Erythroblast (primary cell): Measurements from ENCODE around the gene AFF3.

Experiments
- DNase-seq, 2 experiments: peaks; one replicate each; lab custom pipeline; 2025; lab: John Stamatoyannopoulos, UW
- GATA1 ChIP-seq: IDR thresholded peaks from 2 replicates; pipeline ENCODE4 v1.6.1; 2011; ENCODE audit warnings: low read depth, mild to moderate bottlenecking, control low read depth, low read length, moderate library complexity
- POLR2A ChIP-seq: IDR thresholded peaks from 2 replicates; pipeline ENCODE4 v1.6.1; 2011; ENCODE audit warnings: mild to moderate bottlenecking, low read length

The AFF3 gene

DNA sequence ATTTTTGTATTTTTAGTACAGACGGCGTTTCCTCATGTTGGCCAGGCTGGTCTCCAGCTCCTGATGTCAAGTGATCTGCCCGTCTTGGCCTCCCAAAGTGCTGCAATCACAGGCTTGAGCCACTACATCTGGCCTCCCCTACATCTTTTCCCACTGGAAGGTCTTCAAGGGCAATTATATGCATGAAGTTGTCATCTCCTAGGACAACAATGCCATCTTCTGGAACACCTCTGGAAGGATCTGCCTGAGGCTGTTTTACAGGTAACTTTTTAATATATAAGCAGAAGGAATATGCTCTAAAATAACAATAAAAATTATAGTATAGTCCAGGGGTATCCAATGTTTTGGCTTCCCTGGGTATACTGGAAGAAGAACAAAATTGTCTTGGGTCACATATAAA is 321.4 kb downstream of the AFF3 start:
- no peak for DNase-seq
- TF ChIP-seq GATA1, result no peak
- no peak for TF ChIP-seq POLR2A

DNA sequence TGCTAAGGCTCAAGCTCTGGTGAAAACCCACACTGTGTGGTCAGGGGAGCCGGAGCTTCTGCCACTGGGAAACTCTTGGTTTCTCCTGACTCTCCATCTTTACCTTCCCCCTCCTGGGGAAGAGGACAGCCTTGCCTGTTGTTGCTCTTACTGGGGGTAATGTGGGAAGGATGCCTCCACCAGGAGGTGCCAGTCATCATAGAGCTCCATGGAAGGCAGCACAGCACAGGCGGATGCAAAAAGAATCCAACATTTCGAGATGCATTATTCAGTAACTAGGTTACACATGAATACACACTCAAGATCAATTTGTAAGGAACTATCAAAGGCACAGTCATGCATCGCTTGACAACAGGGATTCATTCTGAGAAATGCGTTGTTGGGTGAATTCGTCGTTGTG is 322.6 kb downstream of the AFF3 start:
- DNase-seq, result no peak
- TF ChIP-seq POLR2A, result no peak
- TF ChIP-seq GATA1, result no peak

DNA sequence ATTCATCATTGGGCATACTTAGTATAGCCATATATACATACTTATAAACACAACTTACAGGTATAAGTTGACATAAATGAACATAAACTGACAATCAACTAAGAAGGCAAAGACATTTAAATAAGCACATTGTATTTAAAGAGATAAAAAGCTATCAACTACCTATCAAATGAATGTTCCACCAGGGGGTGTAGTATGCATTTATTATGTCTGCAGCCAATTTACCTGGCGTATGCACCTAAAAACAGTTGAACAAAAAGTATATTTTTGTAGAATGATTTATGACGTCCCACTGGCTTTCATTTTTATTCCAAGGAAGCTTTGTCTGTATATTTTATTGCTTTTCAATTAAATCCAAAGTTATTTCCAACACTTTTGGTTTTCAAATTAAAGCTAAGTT is 323.5 kb downstream of the AFF3 start:
- DNase-seq, result no peak
- TF ChIP-seq GATA1 (no peak), POLR2A (no peak)

DNA sequence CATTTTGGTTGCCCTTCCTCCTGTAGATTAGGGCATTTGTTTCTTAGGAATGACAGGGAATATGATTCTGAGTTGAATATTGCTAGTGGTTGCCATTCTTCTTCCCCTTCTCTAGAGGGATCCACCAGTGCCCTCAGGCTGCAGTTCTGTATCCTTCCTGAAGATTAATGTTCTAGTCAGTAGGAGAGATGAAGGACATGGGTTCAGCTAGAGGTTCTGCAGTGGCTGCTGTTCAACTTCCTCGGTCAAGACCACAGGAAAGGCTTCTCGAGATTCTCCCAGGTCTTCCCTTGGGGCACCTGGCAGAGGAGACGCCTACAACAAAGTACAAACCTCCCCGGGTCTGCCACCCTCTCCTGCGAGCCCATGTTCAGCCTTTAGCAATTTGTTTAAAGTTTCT is 325.5 kb downstream of the AFF3 start:
- TF ChIP-seq POLR2A (no peak), GATA1 (no peak)

DNA sequence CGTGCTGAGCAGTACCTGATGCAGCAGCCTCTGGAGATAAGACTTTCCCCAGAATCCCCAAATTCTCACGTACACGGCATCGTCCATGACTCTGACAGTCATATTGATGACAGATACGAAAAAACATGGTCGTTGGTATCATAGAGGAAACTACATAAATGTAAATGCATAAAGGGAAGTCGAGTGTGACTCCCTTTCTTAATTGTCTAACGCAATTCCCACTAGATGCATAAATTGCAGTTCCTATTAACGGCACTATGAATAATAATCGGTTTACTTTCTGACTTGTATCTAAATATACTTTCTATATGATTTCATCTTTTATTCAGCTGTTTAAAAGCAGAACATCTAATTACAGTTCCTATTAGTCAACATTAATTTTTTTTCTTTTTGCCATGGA is 330.0 kb downstream of the AFF3 start:
- no peak for DNase-seq
- TF ChIP-seq GATA1 (no peak), POLR2A (no peak)

More for the DNA sequence above, 325.5 kb downstream of the AFF3 start:
- DNase-seq, result no peak

DNA sequence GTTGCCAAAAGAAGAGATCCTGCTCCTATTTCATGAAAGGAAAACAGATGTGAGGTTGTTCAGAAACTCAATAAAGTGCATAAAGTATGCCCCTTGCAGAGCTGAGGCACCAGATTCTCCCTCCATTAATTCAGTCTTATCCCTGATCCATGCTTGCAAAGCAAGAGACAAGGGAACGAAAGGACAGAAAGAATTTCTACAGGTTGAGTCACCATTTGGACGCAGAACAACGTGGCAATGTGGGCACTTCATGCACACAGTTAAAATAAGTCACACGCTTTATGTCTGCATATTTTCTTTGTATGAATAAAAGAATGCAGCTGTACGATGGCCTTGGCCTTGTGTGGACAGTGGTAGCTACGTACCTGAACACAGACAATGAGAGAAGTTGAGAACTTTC is 330.8 kb downstream of the AFF3 start:
- TF ChIP-seq POLR2A (no peak), GATA1 (no peak)
- no peak for DNase-seq

DNA sequence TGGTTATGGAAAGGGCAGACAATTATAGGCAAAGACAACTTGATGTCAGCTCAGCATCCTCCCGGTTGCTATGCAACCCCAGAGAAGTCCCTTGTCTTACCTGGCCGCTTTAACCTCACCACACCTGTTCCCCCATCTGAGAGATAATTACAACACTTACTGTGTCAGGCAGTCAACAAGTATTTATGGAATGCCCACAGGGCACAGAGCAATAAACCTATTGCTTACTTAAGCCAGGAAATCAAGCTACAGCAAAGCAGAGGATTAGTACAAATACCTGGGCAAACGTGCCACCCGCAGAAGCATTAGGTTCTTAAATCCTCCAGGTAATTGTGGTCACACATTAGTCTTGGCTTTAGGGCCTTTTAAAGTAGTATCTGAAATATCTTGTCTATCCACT is 332.2 kb downstream of the AFF3 start:
- no peak for DNase-seq
- no peak for TF ChIP-seq GATA1
- TF ChIP-seq POLR2A, result no peak

- no peak for DNase-seq
- TF ChIP-seq POLR2A, result no peak
- TF ChIP-seq GATA1, result no peak
Measured at GRCh38 chr2:99809259-99809900, 333.0 kb downstream of the AFF3 start.

- DNase-seq, result no peak
- TF ChIP-seq GATA1, result no peak
- TF ChIP-seq POLR2A, result no peak
Measured at GRCh38 chr2:99808361-99809200, 333.8 kb downstream of the AFF3 start.

DNA sequence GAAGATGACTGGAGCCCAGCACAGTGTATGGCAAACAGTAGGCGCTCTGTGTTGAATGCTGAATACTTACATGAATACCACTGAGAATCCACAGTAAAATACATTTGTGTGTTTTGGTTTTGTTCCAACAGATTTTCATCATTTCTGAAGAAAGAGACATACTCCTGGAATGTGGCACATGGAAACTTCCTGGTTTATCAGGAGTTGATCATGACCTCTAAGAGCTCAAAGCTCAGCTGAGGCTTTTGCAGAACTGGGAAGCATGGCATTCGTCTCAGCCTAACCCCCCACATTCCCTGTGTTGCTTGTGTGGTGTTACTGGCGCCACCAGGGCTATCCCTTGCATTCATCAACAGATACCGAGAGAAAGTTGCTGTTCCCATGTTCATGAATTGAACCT is 335.6 kb downstream of the AFF3 start:
- DNase-seq, result no peak
- TF ChIP-seq POLR2A, result no peak
- TF ChIP-seq GATA1, result no peak

- no peak for TF ChIP-seq POLR2A
- TF ChIP-seq GATA1, result no peak
Measured at GRCh38 chr2:99805930-99806476, 336.4 kb downstream of the AFF3 start.

DNA sequence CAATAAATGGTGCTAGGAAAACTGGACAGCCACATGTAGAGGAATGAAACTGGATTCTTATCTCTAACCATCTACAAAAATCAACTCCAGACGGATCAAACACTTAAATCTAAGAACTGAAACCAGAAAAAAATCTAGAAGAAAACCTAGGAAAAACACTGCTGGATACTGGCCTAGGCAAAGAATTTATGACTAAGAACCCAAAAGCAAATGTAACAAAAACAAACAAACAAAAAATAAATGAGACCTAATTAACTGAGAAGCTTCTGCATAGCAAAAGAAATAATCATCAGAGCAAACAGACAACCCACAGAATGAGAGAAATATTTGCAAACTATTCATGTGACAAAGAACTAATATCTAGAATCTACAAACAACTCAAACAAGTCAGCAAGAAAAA is 338.5 kb downstream of the AFF3 start:
- TF ChIP-seq GATA1, result no peak
- TF ChIP-seq POLR2A, result no peak
- no peak for DNase-seq

More at GRCh38 chr2:99805930-99806476, 336.4 kb downstream of the AFF3 start:
- DNase-seq, result no peak

DNA sequence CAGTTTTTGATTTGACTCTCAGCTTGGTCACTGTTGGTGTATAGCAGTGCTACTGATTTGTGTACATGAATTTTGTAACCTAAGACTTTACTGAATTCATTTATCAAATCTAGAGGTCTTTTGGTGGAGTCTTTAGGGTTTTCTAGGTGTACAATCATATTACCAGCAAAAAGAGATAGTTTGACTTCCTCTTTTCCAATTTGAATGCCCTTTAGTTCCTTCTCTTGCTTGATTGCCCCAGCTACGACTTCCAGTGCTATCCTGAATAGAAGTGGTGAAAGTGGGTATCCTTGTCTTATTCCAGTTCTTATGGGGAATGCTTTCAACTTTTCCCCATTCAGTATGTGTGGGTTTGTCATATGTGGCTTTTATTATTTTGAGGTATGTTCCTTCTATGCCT is 339.7 kb downstream of the AFF3 start:
- DNase-seq, result no peak
- TF ChIP-seq POLR2A, result no peak
- no peak for TF ChIP-seq GATA1

- no peak for TF ChIP-seq POLR2A
- TF ChIP-seq GATA1, result no peak
- no peak for DNase-seq
Measured at GRCh38 chr2:99801327-99801901, 341.0 kb downstream of the AFF3 start.
